ENCODE measurements around the gene ALDH16A1.

- no peak for TF ChIP-seq CTCF (IDR thresholded peaks at IDR 0.05)
- no peak for TF ChIP-seq POLR2A (IDR thresholded peaks at IDR 0.05)
Observed at GRCh38 chr19:49417088-49417487, 35.9 kb upstream of the ALDH16A1 start.
